ENCODE measurements around the gene MXD3.
A peak's percentile ranks its signal among the peaks of the same experiment; 100 is the strongest.
"Not testable (repeated sequence)": the region's sequence is repeated elsewhere in the genome, so short reads cannot be mapped to it uniquely, and the experiment has no call there.

The MXD3 gene, protein sequence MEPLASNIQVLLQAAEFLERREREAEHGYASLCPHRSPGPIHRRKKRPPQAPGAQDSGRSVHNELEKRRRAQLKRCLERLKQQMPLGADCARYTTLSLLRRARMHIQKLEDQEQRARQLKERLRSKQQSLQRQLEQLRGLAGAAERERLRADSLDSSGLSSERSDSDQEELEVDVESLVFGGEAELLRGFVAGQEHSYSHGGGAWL

GRCh38 chr5:177311723-177312648, at the start of gene MXD3:
Gene MXD3, minus strand, starts transcription at chr5:177311898. Its CDS starts 68 bp downstream, at chr5:177311830.
- H3K4me1 ChIP-seq (ENCODE audit: low read depth, poor library complexity, severe bottlenecking), result peaks cover 16% of the 10 kb centered on the region
- no peak for TF ChIP-seq CTCF (conservative IDR thresholded peaks at IDR 0.05; ENCODE audit: low read depth, low read length)
- H4K20me1 ChIP-seq (ENCODE audit: insufficient read depth), result no peaks in the 10 kb centered on the region
- peak within 1 kb of the TSS; percentile 92 for H3K27ac ChIP-seq
- H3K4me2 ChIP-seq, result peak within 1 kb of the TSS; percentile 92
- H3K36me3 ChIP-seq (ENCODE audit: insufficient read depth), result no peaks in the 10 kb centered on the region
- peak within 1 kb of the TSS; percentile 23 for H2AFZ ChIP-seq (ENCODE audit: low read depth)
- no peaks in the 10 kb centered on the region for H3K27me3 ChIP-seq (ENCODE audit: insufficient read depth, low read depth)
- H3K79me2 ChIP-seq (ENCODE audit: insufficient read depth, low read depth), result no peaks in the 10 kb centered on the region
- H3K9ac ChIP-seq, result peak within 1 kb of the TSS; percentile 93
- no peak within 1 kb of the TSS for H3K4me3 ChIP-seq (IDR thresholded peaks at IDR 0.05; ENCODE audit: insufficient read depth, low read depth, low read length)

GRCh38 chr5:177360740-177361139, 49.0 kb upstream of the MXD3 start:
- H3K79me2 ChIP-seq (ENCODE audit: insufficient read depth, low read depth), result peaks cover 11% of the 10 kb centered on the region
- H3K4me2 ChIP-seq, result not testable (repeated sequence)

DNA sequence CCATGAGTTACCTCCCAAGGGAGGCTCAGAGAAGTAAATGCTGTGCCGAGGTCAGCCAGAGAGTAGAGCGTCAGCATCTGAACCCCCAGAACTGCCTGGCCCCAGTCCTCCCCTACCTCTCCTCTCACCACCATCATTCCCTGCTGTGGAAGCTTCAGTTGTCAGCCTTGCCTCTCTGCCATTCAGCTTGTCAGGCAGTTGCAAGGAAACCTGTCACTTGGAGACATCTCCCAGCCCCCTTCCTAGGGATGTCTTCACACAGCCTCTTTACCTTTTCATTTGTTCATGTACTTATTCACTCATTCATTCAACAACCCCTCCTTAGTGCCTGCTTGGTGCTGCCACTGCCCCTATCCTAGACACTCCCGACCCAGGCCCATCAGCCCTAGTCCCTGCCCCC, 48.2 kb upstream of the MXD3 start:
- Histone ChIP-seq H3K4me2 (no peak overlapping the region), H2AFZ (ENCODE audit: low read depth) (no peak overlapping the region), H3K9ac (no peak overlapping the region), H3K4me3 (IDR thresholded peaks at IDR 0.05; ENCODE audit: insufficient read depth, low read depth, low read length) (no peak overlapping the region), H3K79me2 (ENCODE audit: insufficient read depth, low read depth) (peaks cover 11% of the 10 kb centered on the region), H3K4me1 (ENCODE audit: low read depth, poor library complexity, severe bottlenecking) (peaks cover 53% of the 10 kb centered on the region), H3K27ac (no peak overlapping the region), H3K36me3 (ENCODE audit: insufficient read depth) (no peaks in the 10 kb centered on the region), H4K20me1 (ENCODE audit: insufficient read depth) (no peaks in the 10 kb centered on the region), H3K27me3 (ENCODE audit: insufficient read depth, low read depth) (no peaks in the 10 kb centered on the region)
- TF ChIP-seq CTCF (conservative IDR thresholded peaks at IDR 0.05; ENCODE audit: low read depth, low read length), result no peak

More at GRCh38 chr5:177360740-177361139, 49.0 kb upstream of the MXD3 start:
- peaks cover 54% of the 10 kb centered on the region for H3K4me1 ChIP-seq (ENCODE audit: low read depth, poor library complexity, severe bottlenecking)
- H2AFZ ChIP-seq (ENCODE audit: low read depth); H3K27ac ChIP-seq; H3K36me3 ChIP-seq (ENCODE audit: insufficient read depth); H3K4me3 ChIP-seq (IDR thresholded peaks at IDR 0.05; ENCODE audit: insufficient read depth, low read depth, low read length); H4K20me1 ChIP-seq (ENCODE audit: insufficient read depth); H3K9ac ChIP-seq; H3K27me3 ChIP-seq (ENCODE audit: insufficient read depth, low read depth): not testable (repeated sequence)

DNA sequence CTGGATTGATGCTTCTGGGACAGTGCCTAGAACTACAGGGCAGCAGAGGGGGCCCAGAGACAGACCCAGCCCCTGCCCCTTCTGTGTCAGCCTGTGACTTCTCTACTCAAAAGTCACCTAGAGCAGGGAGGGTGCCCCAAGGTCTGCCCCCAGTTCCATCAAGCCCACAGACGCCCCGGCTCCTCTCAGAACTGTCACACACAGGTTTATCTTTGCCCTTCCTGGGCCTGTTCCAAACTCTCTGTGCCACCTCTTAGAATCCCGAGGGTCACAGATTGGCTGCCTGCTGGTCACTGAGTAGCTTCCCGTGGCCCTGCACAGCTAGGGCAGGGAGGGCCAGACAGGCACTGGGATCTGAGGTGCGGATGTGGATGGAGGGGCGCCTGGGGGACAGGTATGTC, 47.8 kb upstream of the MXD3 start:
- Histone ChIP-seq H3K4me3 (IDR thresholded peaks at IDR 0.05; ENCODE audit: insufficient read depth, low read depth, low read length) (no peak overlapping the region), H3K79me2 (ENCODE audit: insufficient read depth, low read depth) (peaks cover 11% of the 10 kb centered on the region), H3K36me3 (ENCODE audit: insufficient read depth) (no peaks in the 10 kb centered on the region), H3K27ac (no peak overlapping the region), H3K4me1 (ENCODE audit: low read depth, poor library complexity, severe bottlenecking) (peaks cover 49% of the 10 kb centered on the region), H3K4me2 (peak overlapping the region; percentile 92; the same call in 1 of the 2 replicates), H2AFZ (ENCODE audit: low read depth) (no peak overlapping the region), H3K9ac (no peak overlapping the region), H3K27me3 (ENCODE audit: insufficient read depth, low read depth) (no peaks in the 10 kb centered on the region), H4K20me1 (ENCODE audit: insufficient read depth) (no peaks in the 10 kb centered on the region)
- no peak for TF ChIP-seq CTCF (conservative IDR thresholded peaks at IDR 0.05; ENCODE audit: low read depth, low read length)

Data from KMS-11 (cell line).